IPS-18a (cell line): Measurements from ENCODE around the gene OXSR1.
"Not testable (repeated sequence)": the region's sequence is repeated elsewhere in the genome, so short reads cannot be mapped to it uniquely, and the experiment has no call there.

ENCODE experiments used
- H3K27ac ChIP-seq: one replicate; pipeline ENCODE4 v1.5.1; 2013; ENCODE audit warnings: low read length
- H3K27me3 ChIP-seq: one replicate; pipeline ENCODE4 v1.6.1; 2013; ENCODE audit warnings: mild to moderate bottlenecking, low read length; ENCODE audit not compliant: control insufficient read depth, insufficient read depth
- H3K36me3 ChIP-seq: one replicate; pipeline ENCODE4 v1.6.1; 2013; ENCODE audit warnings: low read depth, low read length; ENCODE audit not compliant: control insufficient read depth
- H3K4me1 ChIP-seq: one replicate; pipeline ENCODE4 v1.6.1; 2013; ENCODE audit warnings: low read depth, low read length; ENCODE audit not compliant: control insufficient read depth
- H3K4me3 ChIP-seq: one replicate; pipeline ENCODE4 v1.5.1; 2013; ENCODE audit warnings: low read length
- H3K9ac ChIP-seq: one replicate; pipeline ENCODE4 v1.6.1; 2013; ENCODE audit warnings: mild to moderate bottlenecking, low read length, moderate library complexity
- H3K9me3 ChIP-seq: one replicate; pipeline ENCODE4 v1.6.1; 2013; ENCODE audit warnings: low read depth, low read length; ENCODE audit not compliant: control insufficient read depth

OXSR1 gene

DNA sequence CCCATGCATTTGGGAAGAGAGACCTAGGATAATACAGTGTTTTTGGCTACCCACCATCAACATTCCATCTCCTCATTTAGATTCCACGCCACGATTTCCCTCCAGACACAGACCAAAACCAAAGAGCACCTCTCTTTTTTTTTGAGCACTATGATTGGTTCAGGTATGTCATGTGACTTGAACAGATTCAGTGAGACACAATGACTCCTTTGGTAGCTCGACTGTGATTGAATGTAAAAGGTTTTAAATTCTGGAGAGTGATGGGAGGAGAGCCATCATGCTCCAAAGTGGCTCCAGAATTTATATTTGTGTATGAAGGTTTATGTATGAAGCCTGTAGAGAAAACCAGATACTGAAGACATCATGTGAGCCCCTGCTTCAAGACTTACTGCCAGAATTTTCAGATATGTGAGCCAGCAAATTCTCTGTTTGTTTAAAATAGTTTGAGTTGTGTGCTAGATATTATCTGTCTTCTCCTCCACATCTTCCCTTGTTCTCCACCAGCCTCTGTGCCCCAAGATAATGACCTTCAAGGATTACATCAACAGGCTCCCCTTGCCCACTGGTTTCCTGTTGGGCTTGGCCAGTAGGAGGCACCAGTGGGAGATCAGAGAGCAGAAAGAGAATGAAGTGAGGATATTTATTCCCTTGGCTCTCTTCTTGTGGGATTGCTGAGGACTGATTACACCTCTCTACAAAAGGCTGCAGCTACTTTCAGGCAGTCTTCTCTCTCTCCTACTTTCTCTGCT lies 14.4 kb upstream of the OXSR1 start:
- Histone ChIP-seq H3K9me3 (no peaks in the 10 kb centered on the region), H3K27me3 (no peaks in the 10 kb centered on the region), H3K27ac (no peak overlapping the region), H3K4me1 (no peaks in the 10 kb centered on the region), H3K36me3 (no peaks in the 10 kb centered on the region), H3K4me3 (no peak overlapping the region), H3K9ac (no peak overlapping the region)

DNA sequence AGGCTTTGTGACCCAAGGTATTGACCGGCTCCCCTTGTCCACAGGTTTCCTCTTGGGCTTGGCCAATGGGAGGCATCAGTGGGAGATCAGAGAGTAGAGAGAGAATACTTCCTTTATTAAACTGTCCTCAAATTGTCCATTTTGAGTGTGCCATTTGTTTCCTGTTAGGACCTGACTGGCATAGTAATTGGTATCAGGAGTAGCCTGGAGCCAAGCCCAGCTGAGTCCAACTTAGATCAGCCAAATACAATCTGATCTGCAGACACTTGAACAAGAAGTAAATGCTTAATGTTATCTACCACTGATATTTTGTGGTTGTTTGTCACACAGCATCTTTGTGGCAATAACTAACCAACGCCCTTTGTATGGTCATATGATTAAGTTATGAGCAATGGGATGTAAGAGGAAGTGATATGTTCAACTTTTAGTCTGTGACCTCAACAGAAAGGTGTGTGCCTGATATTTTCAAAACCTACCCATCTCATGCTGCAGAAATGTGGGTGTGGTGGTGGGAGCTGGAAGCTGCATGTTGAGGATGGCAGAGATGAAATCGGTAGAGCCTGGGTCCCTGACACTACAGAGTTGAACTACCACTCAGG lies 13.6 kb upstream of the OXSR1 start:
- H3K36me3 ChIP-seq: no peaks in the 10 kb centered on the region
- no peak overlapping the region for H3K27ac ChIP-seq
- no peaks in the 10 kb centered on the region for H3K27me3 ChIP-seq
- no peak overlapping the region for H3K4me3 ChIP-seq
- no peaks in the 10 kb centered on the region for H3K9me3 ChIP-seq
- no peak overlapping the region for H3K9ac ChIP-seq
- no peaks in the 10 kb centered on the region for H3K4me1 ChIP-seq

GRCh38 chr3:38152609-38153008 lies 12.7 kb upstream of the OXSR1 start:
- Histone ChIP-seq H3K4me1 (no peaks in the 10 kb centered on the region), H3K9ac (no peak overlapping the region), H3K27ac (no peak overlapping the region), H3K4me3 (no peak overlapping the region), H3K27me3 (no peaks in the 10 kb centered on the region), H3K9me3 (no peaks in the 10 kb centered on the region), H3K36me3 (no peaks in the 10 kb centered on the region)

DNA sequence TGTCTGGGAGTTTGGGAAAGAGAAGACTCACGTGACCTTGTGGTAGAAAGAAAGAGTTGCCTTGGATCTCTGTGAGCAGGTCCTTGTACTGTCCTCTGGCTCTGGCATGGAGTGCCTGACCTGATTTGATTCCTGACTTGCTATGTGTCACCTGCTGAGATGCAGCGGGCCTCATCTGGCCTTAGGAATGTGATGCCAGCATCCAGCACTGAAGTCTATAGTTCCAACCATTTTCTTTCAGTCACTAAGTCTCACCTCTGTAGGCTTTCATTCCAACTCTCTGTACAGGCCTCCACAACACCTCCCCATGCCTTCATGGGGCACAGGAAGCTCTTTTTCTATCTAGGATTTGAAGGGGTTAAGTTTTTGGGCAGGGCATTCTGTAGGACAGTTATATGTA lies 12.1 kb upstream of the OXSR1 start:
- no peaks in the 10 kb centered on the region for H3K4me1 ChIP-seq

GRCh38 chr3:38154033-38154494 lies 11.3 kb upstream of the OXSR1 start:
- no peak overlapping the region for H3K4me3 ChIP-seq
- no peaks in the 10 kb centered on the region for H3K36me3 ChIP-seq
- H3K27ac ChIP-seq: no peak overlapping the region
- H3K27me3 ChIP-seq: no peaks in the 10 kb centered on the region
- H3K9ac ChIP-seq: no peak overlapping the region
- no peaks in the 10 kb centered on the region for H3K9me3 ChIP-seq
- no peaks in the 10 kb centered on the region for H3K4me1 ChIP-seq

More for the DNA sequence above, 12.1 kb upstream of the OXSR1 start:
- Histone ChIP-seq H3K27me3 (no peaks in the 10 kb centered on the region), H3K9ac (no peak overlapping the region), H3K27ac (no peak overlapping the region), H3K36me3 (no peaks in the 10 kb centered on the region), H3K9me3 (no peaks in the 10 kb centered on the region), H3K4me3 (no peak overlapping the region)

DNA sequence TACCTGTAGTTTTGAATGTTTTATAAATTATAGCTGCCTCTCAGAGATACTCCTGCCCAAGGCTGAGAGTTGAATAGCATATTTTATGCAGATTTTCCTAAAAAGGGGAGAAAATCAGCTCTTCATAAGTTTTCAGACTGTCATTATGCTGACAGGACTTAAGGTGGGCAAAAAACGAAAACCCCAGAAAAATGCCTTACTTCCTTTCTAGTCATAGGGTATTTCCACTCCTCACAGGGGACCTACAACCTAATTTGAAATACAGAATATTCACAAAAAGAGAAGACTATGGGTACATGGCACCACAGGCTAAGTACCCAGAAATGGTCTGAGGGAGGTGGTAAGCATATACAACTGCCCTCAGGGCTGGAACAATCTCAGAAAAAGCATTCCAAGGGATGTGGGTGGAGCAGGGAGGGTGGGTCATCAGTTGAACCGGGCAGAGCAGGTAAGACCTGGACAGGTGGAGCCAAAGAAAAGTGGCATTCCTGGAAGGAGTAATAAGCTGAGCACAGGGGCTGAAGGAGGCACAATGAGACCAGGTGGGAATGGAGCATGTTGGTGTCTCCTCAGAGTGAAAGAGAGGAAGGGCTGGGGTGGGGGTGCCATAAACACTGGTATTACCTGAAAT lies 10.6 kb upstream of the OXSR1 start:
- Histone ChIP-seq H3K36me3 (no peaks in the 10 kb centered on the region), H3K27ac (no peak overlapping the region), H3K9ac (no peak overlapping the region), H3K9me3 (no peaks in the 10 kb centered on the region), H3K4me1 (no peaks in the 10 kb centered on the region), H3K27me3 (no peaks in the 10 kb centered on the region), H3K4me3 (no peak overlapping the region)

- Histone ChIP-seq H3K9ac (no peak overlapping the region), H3K4me1 (no peaks in the 10 kb centered on the region), H3K27ac (no peak overlapping the region), H3K9me3 (no peaks in the 10 kb centered on the region), H3K27me3 (no peaks in the 10 kb centered on the region), H3K36me3 (no peaks in the 10 kb centered on the region), H3K4me3 (no peak overlapping the region)
Observed at GRCh38 chr3:38155825-38156224, 9.5 kb upstream of the OXSR1 start.

DNA sequence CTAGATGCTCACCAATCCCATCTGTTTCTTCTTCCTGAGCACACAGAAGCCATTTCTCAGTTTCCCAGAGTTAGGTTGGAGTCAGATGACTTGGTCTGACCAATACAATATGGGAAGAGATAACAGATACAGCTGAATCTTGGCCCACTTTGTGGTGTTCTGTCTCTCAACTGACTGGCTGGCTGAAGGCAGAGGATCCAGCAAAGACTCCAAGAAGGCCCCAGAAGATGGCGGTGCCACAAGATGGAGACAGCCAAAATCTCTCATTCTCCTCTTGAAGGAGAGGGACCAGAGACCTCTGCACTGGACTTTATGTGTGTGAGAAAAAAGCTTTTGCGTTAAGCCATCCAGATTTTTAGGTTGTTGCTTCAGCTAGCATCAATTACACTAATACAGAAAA lies 8.2 kb upstream of the OXSR1 start:
- Histone ChIP-seq H3K27me3 (no peaks in the 10 kb centered on the region), H3K4me1 (no peaks in the 10 kb centered on the region), H3K27ac (no peak overlapping the region), H3K36me3 (no peaks in the 10 kb centered on the region), H3K9me3 (no peaks in the 10 kb centered on the region), H3K9ac (no peak overlapping the region), H3K4me3 (no peak overlapping the region)

DNA sequence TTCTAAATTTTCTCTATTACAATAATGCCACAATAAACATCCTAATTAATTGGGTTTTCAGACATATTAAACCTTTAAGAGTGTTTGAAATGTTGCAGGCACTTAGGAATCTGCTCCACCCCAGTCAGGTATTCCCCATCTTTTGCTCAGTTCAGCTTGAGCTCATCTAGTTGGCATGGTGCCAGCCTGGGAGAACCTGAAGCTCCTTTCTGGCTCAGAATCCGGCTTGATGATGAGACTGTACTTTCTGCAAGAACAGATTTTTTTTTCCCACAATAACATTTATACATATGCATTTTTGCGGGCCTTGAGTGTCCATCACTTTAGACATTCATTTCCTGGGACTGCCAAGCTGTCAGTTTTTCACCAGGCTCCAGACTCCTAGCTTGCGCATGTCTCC lies 7.7 kb upstream of the OXSR1 start:
- H3K4me3 ChIP-seq: no peak overlapping the region
- H3K36me3 ChIP-seq: no peaks in the 10 kb centered on the region
- no peak overlapping the region for H3K27ac ChIP-seq
- no peaks in the 10 kb centered on the region for H3K27me3 ChIP-seq
- no peak overlapping the region for H3K9ac ChIP-seq
- no peaks in the 10 kb centered on the region for H3K9me3 ChIP-seq
- no peaks in the 10 kb centered on the region for H3K4me1 ChIP-seq

DNA sequence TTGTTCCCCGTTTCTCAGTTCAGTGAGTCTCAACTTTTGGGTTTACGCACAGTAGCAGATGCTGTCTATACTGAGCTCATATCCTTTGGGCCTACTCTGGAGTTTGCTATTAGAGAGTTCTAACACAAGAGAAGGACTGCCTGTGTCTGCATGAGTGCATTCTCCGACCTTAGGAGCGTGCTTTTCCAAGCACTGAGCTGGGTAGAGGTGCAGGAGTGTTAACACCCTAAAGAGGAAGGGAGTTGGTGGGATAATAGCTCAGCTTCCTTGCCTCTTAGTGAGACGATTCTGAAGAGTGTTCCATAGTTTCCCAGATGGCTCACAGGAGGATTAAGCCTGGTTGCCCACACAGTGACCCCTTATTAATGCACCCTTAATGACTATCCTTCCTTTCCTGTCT lies 6.9 kb upstream of the OXSR1 start:
- no peak overlapping the region for H3K4me3 ChIP-seq
- no peak overlapping the region for H3K27ac ChIP-seq
- H3K9me3 ChIP-seq: no peaks in the 10 kb centered on the region
- no peak overlapping the region for H3K9ac ChIP-seq
- no peaks in the 10 kb centered on the region for H3K27me3 ChIP-seq
- H3K4me1 ChIP-seq: no peaks in the 10 kb centered on the region
- no peaks in the 10 kb centered on the region for H3K36me3 ChIP-seq

GRCh38 chr3:38160704-38161103 lies 4.6 kb upstream of the OXSR1 start:
- H3K27me3 ChIP-seq, H3K4me1 ChIP-seq, H3K4me3 ChIP-seq, H3K36me3 ChIP-seq, H3K27ac ChIP-seq, H3K9ac ChIP-seq, H3K9me3 ChIP-seq: not testable (repeated sequence)
